OCI-LY7 (cell line): ENCODE measurements around the gene UBE3D. TPM values are rescaled to one million over a fixed set of nuclear protein-coding genes. Genes with fewer than 3 reads are reported as not detected.

Source experiments
- Bru-seq: library from RNA; stranded (reverse); fragments of 400-500 nt; gene quantifications from one replicate; lab custom pipeline; 2021; lab: Mats Ljungman, UMichigan
- BruChase-seq, 2 experiments: library from RNA; stranded (reverse); fragments of 400-500 nt; gene quantifications; one replicate each; lab custom pipeline; 2021; lab: Mats Ljungman, UMichigan
- BruUV-seq: library from RNA; stranded (reverse); fragments of 400-500 nt; replicated peaks from 2 replicates; lab custom pipeline; 2021; lab: Mats Ljungman, UMichigan
- CTCF ChIA-PET: fragments of 300-600 bp; sonication (Branson Sonifier 250); formaldehyde crosslinking; loops from one replicate; lab custom pipeline; 2022; ENCODE audit warnings: antibody characterized with exemption; ENCODE audit not compliant: unreplicated experiment; lab: Charles Lee
- POLR2A ChIA-PET: fragments of 300-600 bp; sonication (Branson Sonifier 250); formaldehyde crosslinking; loops from one replicate; lab custom pipeline; 2022; ENCODE audit warnings: antibody characterized with exemption; lab: Charles Lee
- DNase-seq: peaks from one replicate; pipeline ENCODE4 v3.0.0-alpha.2; 2015; ENCODE audit warnings: low spot score
- H2AFZ ChIP-seq: fragments of 200-600 bp; sonication (generic), shearing (Covaris generic); 2 replicates; pipeline ENCODE4 v1.6.1; 2014; ENCODE audit warnings: mild to moderate bottlenecking, antibody characterized with exemption, low read length, moderate library complexity
- H3K27ac ChIP-seq: fragments of 200-600 bp; sonication (generic); 2 replicates; pipeline ENCODE4 v1.5.1; 2014; ENCODE audit warnings: mixed run types, low read depth, mild to moderate bottlenecking, moderate library complexity, low read length, inconsistent platforms; ENCODE audit not compliant: poor library complexity, severe bottlenecking
- H3K36me3 ChIP-seq: fragments of 200-600 bp; sonication (generic); 2 replicates; pipeline ENCODE4 v1.6.1; 2014; ENCODE audit warnings: mild to moderate bottlenecking, antibody characterized with exemption, low read length, moderate library complexity, mixed read lengths; ENCODE audit not compliant: insufficient read depth
- H3K4me1 ChIP-seq: fragments of 200-600 bp; sonication (generic); 2 replicates; pipeline ENCODE4 v1.5.1; 2014; ENCODE audit warnings: mild to moderate bottlenecking, low read length; ENCODE audit not compliant: insufficient read depth, poor library complexity, severe bottlenecking
- H3K4me2 ChIP-seq: fragments of 200-600 bp; sonication (generic); 2 replicates; pipeline ENCODE4 v1.6.1; 2014; ENCODE audit warnings: mild to moderate bottlenecking, low read length
- H3K4me3 ChIP-seq: fragments of 200-600 bp; sonication (generic); 2 replicates; pipeline ENCODE4 v1.5.1; 2014; ENCODE audit warnings: mild to moderate bottlenecking, low read depth, low read length; ENCODE audit not compliant: poor library complexity, severe bottlenecking
- H3K79me2 ChIP-seq: fragments of 200-600 bp; sonication (generic); 2 replicates; pipeline ENCODE4 v1.6.1; 2016; ENCODE audit warnings: low read depth, mild to moderate bottlenecking, low read length, moderate library complexity, mixed read lengths; ENCODE audit not compliant: insufficient read depth
- H3K9me2 ChIP-seq: fragments of 200-600 bp; sonication (generic); 2 replicates; pipeline ENCODE4 v1.6.1; 2016; ENCODE audit warnings: mild to moderate bottlenecking, low read length, mixed read lengths; ENCODE audit not compliant: insufficient read depth
- H3K9me3 ChIP-seq: fragments of 200-600 bp; sonication (generic); 2 replicates; pipeline ENCODE4 v1.6.1; 2014; ENCODE audit warnings: mild to moderate bottlenecking, mixed run types, low read length, mixed read lengths
- H4K20me1 ChIP-seq: fragments of 200-600 bp; sonication (generic); 2 replicates; pipeline ENCODE4 v1.6.1; 2014; ENCODE audit warnings: mild to moderate bottlenecking, antibody characterized with exemption, low read length, moderate library complexity, mixed read lengths; ENCODE audit not compliant: insufficient read depth
- EZH2phosphoT487 ChIP-seq: fragments of 200-600 bp; sonication (generic); IDR thresholded peaks from 2 replicates; pipeline ENCODE4 v1.6.1; 2018; ENCODE audit warnings: low read depth, borderline replicate concordance, mild to moderate bottlenecking, mixed run types, antibody characterized with exemption, low read length, moderate library complexity, mixed read lengths
- intact Hi-C: fragments of 100-400 bp; cut with micrococcal nuclease; formaldehyde crosslinking; loops from one replicate; pipeline ENCODE4 v1.10.0; 2022; ENCODE audit not compliant: unreplicated experiment
- long read RNA-seq: library from polyadenylated mRNA; stranded (forward); transcript quantifications from one replicate; pipeline ENCODE4 v2.0.0, GENCODE V29; 2022
- total RNA-seq, 2 experiments: library from RNA; depleted of rRNA in 1 of 2; stranded (reverse); fragments of >200 nt in 1 of 2; shearing (Covaris generic) in 1 of 2; gene quantifications; 2 replicates each; pipeline ENCODE4 v1.2.3, GENCODE V29; 2014 to 2022
- TF ChIP-seq, protein P1 (sequence below): fragments of 200-600 bp; sonication (generic); conservative IDR thresholded peaks from 2 replicates; pipeline ENCODE4 v1.5.1; 2014; ENCODE audit warnings: mild to moderate bottlenecking, antibody characterized with exemption, low read length, moderate library complexity, mixed read lengths

Gene UBE3D, protein sequence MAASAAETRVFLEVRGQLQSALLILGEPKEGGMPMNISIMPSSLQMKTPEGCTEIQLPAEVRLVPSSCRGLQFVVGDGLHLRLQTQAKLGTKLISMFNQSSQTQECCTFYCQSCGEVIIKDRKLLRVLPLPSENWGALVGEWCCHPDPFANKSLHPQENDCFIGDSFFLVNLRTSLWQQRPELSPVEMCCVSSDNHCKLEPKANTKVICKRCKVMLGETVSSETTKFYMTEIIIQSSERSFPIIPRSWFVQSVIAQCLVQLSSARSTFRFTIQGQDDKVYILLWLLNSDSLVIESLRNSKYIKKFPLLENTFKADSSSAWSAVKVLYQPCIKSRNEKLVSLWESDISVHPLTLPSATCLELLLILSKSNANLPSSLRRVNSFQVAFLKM
- total RNA-seq (2014; rRNA removed; shearing (Covaris generic)): 14.9 and 15.1 TPM in 2 replicates
- total RNA-seq (2022): 10.4 and 11.0 TPM in 2 replicates
- Bru-seq, nascent RNA: percentile 65 among the genes with signal in this experiment
- BruChase-seq, experiment 1, labeled RNA remaining after a 6-hour chase: percentile 64 among the genes with signal in this experiment
- BruChase-seq, experiment 2, labeled RNA remaining after a 2-hour chase: percentile 67 among the genes with signal in this experiment
- long read RNA-seq, partial matches to known transcripts: 1 of 11 reads
- long read RNA-seq, other reads (novel, unspliced or antisense): 5 of 11 reads

DNA sequence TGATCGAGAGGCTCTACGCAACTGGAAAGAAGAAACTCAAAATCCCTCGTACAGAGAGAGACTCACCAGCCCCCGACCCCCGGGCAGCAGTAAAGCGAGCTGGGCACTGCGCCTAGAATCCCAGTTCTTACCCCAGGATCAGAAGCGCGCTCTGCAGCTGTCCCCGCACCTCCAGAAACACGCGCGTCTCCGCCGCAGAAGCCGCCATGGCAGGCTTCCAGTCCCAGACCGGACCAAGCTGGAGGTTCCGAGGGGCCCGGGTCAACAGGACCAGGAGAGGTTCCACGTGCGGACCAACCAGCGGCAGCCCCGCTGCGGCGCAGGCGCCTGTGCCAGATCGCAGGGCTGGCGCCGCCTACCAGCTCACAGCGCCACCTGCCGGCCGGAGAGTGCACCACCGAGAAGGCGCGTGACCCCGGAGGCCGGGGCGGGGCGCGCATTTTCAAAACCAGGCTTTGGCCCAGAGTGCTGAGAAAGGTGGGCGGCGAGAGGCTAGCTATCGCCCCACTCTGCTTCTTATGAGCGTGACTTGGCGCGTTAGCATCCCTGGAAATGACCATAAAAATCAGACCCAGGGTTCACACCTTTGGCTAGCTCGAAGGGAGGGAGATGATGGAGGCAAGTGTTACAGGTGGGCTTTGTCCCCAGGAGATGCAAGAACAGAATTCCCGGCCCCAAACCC is at the start of gene UBE3D:
TSS of gene UBE3D (minus strand) at position 331 of the 682 bp plus-strand sequence. CDS start at position 208, 123 bp downstream.
- H3K4me2 ChIP-seq: peak within 1 kb of the TSS; percentile 98
- H4K20me1 ChIP-seq: no peaks in the 10 kb centered on the region
- no TSS peak for BruUV-seq
- peak within 1 kb of the TSS; percentile 98 for H2AFZ ChIP-seq
- intact Hi-C loops: loop anchor here (2.0 to 5.0 kb wide), 4 partner anchors 449 to 1161 kb away; partner anchors contain the start of genes CEP162 and IBTK
- peak within 1 kb of the TSS; percentile 79 for H3K4me3 ChIP-seq
- POLR2A ChIA-PET: interaction anchor here (0.6 to 4.7 kb wide), 19 partner anchors 9 to 834 kb away, joined by 3 to 32 read pairs (median 4); partner anchors contain the start of genes IBTK, PGM3 and RWDD2A
- H3K4me1 ChIP-seq: peaks cover 47% of the 10 kb centered on the region
- H3K36me3 ChIP-seq: peaks cover 11% of the 10 kb centered on the region; the same call in 1 of the 2 replicates
- H3K9me2 ChIP-seq: no peaks in the 10 kb centered on the region
- peak within 1 kb of the TSS; percentile 79 for H3K27ac ChIP-seq
- peak; percentile 91 for DNase-seq
- H3K79me2 ChIP-seq: peaks cover 42% of the 10 kb centered on the region
- no peak for TF ChIP-seq EZH2phosphoT487
- TF ChIP-seq, protein P1, sequence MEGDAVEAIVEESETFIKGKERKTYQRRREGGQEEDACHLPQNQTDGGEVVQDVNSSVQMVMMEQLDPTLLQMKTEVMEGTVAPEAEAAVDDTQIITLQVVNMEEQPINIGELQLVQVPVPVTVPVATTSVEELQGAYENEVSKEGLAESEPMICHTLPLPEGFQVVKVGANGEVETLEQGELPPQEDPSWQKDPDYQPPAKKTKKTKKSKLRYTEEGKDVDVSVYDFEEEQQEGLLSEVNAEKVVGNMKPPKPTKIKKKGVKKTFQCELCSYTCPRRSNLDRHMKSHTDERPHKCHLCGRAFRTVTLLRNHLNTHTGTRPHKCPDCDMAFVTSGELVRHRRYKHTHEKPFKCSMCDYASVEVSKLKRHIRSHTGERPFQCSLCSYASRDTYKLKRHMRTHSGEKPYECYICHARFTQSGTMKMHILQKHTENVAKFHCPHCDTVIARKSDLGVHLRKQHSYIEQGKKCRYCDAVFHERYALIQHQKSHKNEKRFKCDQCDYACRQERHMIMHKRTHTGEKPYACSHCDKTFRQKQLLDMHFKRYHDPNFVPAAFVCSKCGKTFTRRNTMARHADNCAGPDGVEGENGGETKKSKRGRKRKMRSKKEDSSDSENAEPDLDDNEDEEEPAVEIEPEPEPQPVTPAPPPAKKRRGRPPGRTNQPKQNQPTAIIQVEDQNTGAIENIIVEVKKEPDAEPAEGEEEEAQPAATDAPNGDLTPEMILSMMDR: peak; percentile 87
- CTCF ChIA-PET: interaction anchor here (0.7 to 1.5 kb wide), 9 partner anchors 8 to 151 kb away, joined by 3 to 5 read pairs (median 3); no protein-coding TSS in a partner anchor
- H3K9me3 ChIP-seq: no peaks in the 10 kb centered on the region

DNA sequence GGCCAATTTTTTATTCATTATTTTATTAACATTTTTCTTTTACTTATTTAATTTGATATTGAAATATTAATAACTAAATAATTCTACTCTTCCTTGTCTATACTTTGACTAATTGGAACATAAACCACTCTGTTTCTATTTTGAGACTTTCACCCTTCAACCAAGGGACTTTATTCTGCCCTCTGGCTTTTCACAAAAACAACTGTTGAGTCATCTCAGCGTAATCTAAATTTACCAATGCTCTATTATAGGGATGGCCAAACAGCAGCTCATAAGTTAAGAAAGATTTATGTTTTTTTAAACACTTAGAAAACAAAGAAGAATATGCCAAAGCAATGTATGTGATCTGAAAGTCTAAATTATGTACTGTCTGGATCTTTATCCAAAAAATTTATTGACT is 48.5 kb upstream of the UBE3D start:
- ChIA-PET POLR2A (interaction anchor here (2.0 kb wide), 1 partner anchor 13 kb away, joined by 4 read pairs; no protein-coding TSS in a partner anchor), CTCF (no interaction called here)
- peaks cover 41% of the 10 kb centered on the region for H3K36me3 ChIP-seq
- TF ChIP-seq, protein P1: no peak
- no peak for TF ChIP-seq EZH2phosphoT487
- DNase-seq: no peak
- H3K9me3 ChIP-seq: no peaks in the 10 kb centered on the region
- H2AFZ ChIP-seq: no peak overlapping the region
- H3K79me2 ChIP-seq: no peaks in the 10 kb centered on the region
- H3K4me3 ChIP-seq: no peak overlapping the region
- no TSS peak for BruUV-seq
- intact Hi-C loops: no loop called here
- no peaks in the 10 kb centered on the region for H4K20me1 ChIP-seq
- H3K4me1 ChIP-seq: peaks cover 10% of the 10 kb centered on the region
- H3K4me2 ChIP-seq: no peak overlapping the region
- no peak overlapping the region for H3K27ac ChIP-seq
- no peaks in the 10 kb centered on the region for H3K9me2 ChIP-seq
